K562 (cell line): ENCODE data around the gene BCL2A1. TPM values are rescaled to one million over a fixed set of nuclear protein-coding genes. Genes with fewer than 3 reads are reported as not detected.
A peak's percentile ranks its signal among the peaks of the same experiment; 100 is the strongest.

Source experiments
- CHCHD3 ChIP-seq: fragments of 250-450 bp; sonication (Bioruptor Pico); IDR thresholded peaks from 2 replicates; pipeline ENCODE4 v2.1.2; 2022; ENCODE audit warnings: mild to moderate bottlenecking
- CXXC5 ChIP-seq: fragments of 250-450 bp; sonication (Bioruptor Pico); IDR thresholded peaks from 2 replicates; pipeline ENCODE4 v1.8.0; 2022; ENCODE audit warnings: inconsistent platforms, mild to moderate bottlenecking, moderate library complexity
- ERF ChIP-seq: fragments of 450-650 bp; formaldehyde crosslinking; IDR thresholded peaks from 2 replicates; pipeline ENCODE4 v1.4.0; 2020; ENCODE audit warnings: mild to moderate bottlenecking, mixed read lengths
- JUN ChIP-seq, 2 experiments: sonication (generic) in 1 of 2; formaldehyde crosslinking in 1 of 2; IDR thresholded peaks; 2 replicates each; pipeline versions ENCODE4 v1.6.1 to v1.8.0; 2012 to 2022; ENCODE audit warnings: borderline replicate concordance in 2 of 2, mild to moderate bottlenecking in 2 of 2, improper control_type of control experiment in 1 of 2, low read depth in 1 of 2, low read length in 1 of 2, missing genetic modification reagents in 1 of 2
- KDM5B ChIP-seq: fragments of 200-600 bp; sonication (generic); IDR thresholded peaks from 2 replicates; pipeline ENCODE4 v1.6.1; 2012; ENCODE audit warnings: low read depth, mild to moderate bottlenecking, moderate library complexity, low read length, control low read depth, inconsistent platforms; ENCODE audit not compliant: insufficient replicate concordance
- MBD2 ChIP-seq: sonication (generic); IDR thresholded peaks from 2 replicates; pipeline ENCODE4 v1.6.1; 2016; ENCODE audit warnings: low read depth, borderline replicate concordance
- MCM3 ChIP-seq: fragments of 450-650 bp; IDR thresholded peaks from 2 replicates; pipeline ENCODE4 v1.6.1; 2016
- MCM7 ChIP-seq, 2 experiments: fragments of 450-650 bp; IDR thresholded peaks; 2 replicates each; pipeline ENCODE4 v1.6.1; 2016 to 2018
- NCOA2 ChIP-seq, 2 experiments: fragments of 450-650 bp; IDR thresholded peaks; 2 replicates each; pipeline ENCODE4 v1.6.1; 2018; ENCODE audit warnings: mild to moderate bottlenecking in 2 of 2, moderate library complexity in 1 of 2; ENCODE audit not compliant: partially characterized antibody in 2 of 2
- NFRKB ChIP-seq: fragments of 450-650 bp; IDR thresholded peaks from 2 replicates; pipeline ENCODE4 v1.6.1; 2016; ENCODE audit warnings: low read depth
- PYGO2 ChIP-seq: fragments of 450-650 bp; IDR thresholded peaks from 2 replicates; pipeline ENCODE4 v1.6.1; 2016; ENCODE audit warnings: mild to moderate bottlenecking, missing genetic modification characterization, moderate library complexity, missing compliant biosample characterization
- RUNX1 ChIP-seq: sonication (generic); IDR thresholded peaks from 2 replicates; pipeline ENCODE4 v1.6.1; 2016; ENCODE audit warnings: antibody characterized with exemption, low read depth
- SETDB1 ChIP-seq: IDR thresholded peaks from one replicate; pipeline ENCODE4 v1.6.1; 2012; ENCODE audit warnings: low read length, control low read depth, inconsistent platforms
- TBP ChIP-seq: optimal IDR thresholded peaks from 2 replicates; pipeline ENCODE3; 2011; ENCODE audit warnings: low read depth, low read length, improper control_type of control experiment
- THAP12 ChIP-seq: fragments of 250-450 bp; sonication (Bioruptor Pico); IDR thresholded peaks from 2 replicates; pipeline ENCODE4 v1.9.0; 2021; ENCODE audit warnings: mild to moderate bottlenecking, inconsistent platforms
- ZBTB12 ChIP-seq: fragments of 250-450 bp; sonication (Bioruptor Pico); IDR thresholded peaks from 2 replicates; pipeline ENCODE4 v1.4.0; 2020
- ZBTB7A ChIP-seq: IDR thresholded peaks from 2 replicates; pipeline ENCODE4 v1.6.1; 2011; ENCODE audit warnings: low read depth, mild to moderate bottlenecking, low read length, moderate library complexity, borderline replicate concordance; ENCODE audit not compliant: control insufficient read depth
- ZMIZ1 ChIP-seq, 2 experiments: fragments of 150-350 bp in 1 of 2; IDR thresholded peaks; 2 replicates each; pipeline ENCODE4 v1.6.1; 2012 to 2016; ENCODE audit warnings: low read depth in 2 of 2, low read length in 2 of 2, mild to moderate bottlenecking in 1 of 2, moderate library complexity in 1 of 2
- ZNF277 ChIP-seq: fragments of 250-450 bp; sonication (Bioruptor Pico); IDR thresholded peaks from 2 replicates; pipeline ENCODE4 v1.8.0; 2022; ENCODE audit warnings: inconsistent platforms, mild to moderate bottlenecking, moderate library complexity, borderline replicate concordance
- ZNF586 ChIP-seq: fragments of 450-650 bp; formaldehyde crosslinking; conservative IDR thresholded peaks from 2 replicates; pipeline ENCODE4 v1.4.0; 2020; ENCODE audit warnings: mild to moderate bottlenecking, moderate library complexity
- polyA plus RNA-seq, 8 experiments: library from polyadenylated mRNA; depleted of rRNA in 4 of 8; stranded (reverse) in 5 of 8; unstranded in 3 of 8; fragments of >200 nt; fragmentation: Nextera tagmentation in 2 of 8; fragmentation: Illumina TruSeq in 1 of 8; extraction: Ambion mirVana in 2 of 8; extraction: Trizol in 1 of 8; gene quantifications; 2 replicates each; pipeline versions ENCODE4 v1.2.1 to v1.2.3, GENCODE V29; 2011 to 2014; ENCODE audit warnings: inconsistent platforms in 1 of 8, missing spikeins in 1 of 8
- total RNA-seq, 7 experiments: library from RNA; depleted of rRNA in 6 of 7; stranded (reverse); fragments of >200 nt in 6 of 7; fragmentation: Illumina TruSeq in 2 of 7; extraction: Trizol in 2 of 7; gene quantifications; 2 replicates each; pipeline versions ENCODE4 v1.2.1 to v1.2.3, GENCODE V29; 2011 to 2021; ENCODE audit warnings: low replicate concordance in 1 of 7

BCL2A1 gene
- total and polyA plus RNA-seq, 9 of the 15 experiments (the other 6 are each of a cell fraction or from before 2014, with no cell fraction given) = 0.11 to 1.2 (median 0.25) TPM; not detected in 4

- peak; percentile 64; the same call in 1 of the 2 replicates for TF ChIP-seq THAP12
- TF ChIP-seq NCOA2 (IDR thresholded peaks at IDR 0.05; ENCODE audit: partially characterized antibody in 2 of 2) = no peak
- no peak for TF ChIP-seq MCM7 (IDR thresholded peaks at IDR 0.05)
- TF ChIP-seq MBD2 = no peak
- TF ChIP-seq CHCHD3 = 0 out of 2 replicates have a peak, but pooled peaks have one; percentile 8
- no peak for TF ChIP-seq ZNF586 (CRISPR knock-in tag)
- peak; percentile 7; the same call in 1 of the 2 replicates for TF ChIP-seq ERF (CRISPR knock-in tag)
- peak; percentile 75; the same call in 1 of the 2 replicates for TF ChIP-seq NFRKB
- no peak for TF ChIP-seq ZBTB12
- peak; percentile 91 for TF ChIP-seq ZBTB7A
- TF ChIP-seq SETDB1 = no peak
- TF ChIP-seq PYGO2 = no peak
- peak; percentile 94 for TF ChIP-seq TBP
- TF ChIP-seq MCM3 = no peak
- peak; percentile 95 for TF ChIP-seq KDM5B
- TF ChIP-seq RUNX1 = no peak
- 0 out of 4 replicates have a peak, but pooled peaks of 1 of the 2 experiments have one; percentile 7 for TF ChIP-seq ZMIZ1 (IDR thresholded peaks at IDR 0.05; ENCODE audit: low read depth in 2 of 2, low read length in 2 of 2)
- TF ChIP-seq CXXC5 (CRISPR knock-in tag) = peak; percentile 65
- no peak for TF ChIP-seq JUN (IDR thresholded peaks at IDR 0.05; ENCODE audit: borderline replicate concordance, low read depth, low read length)
- TF ChIP-seq JUN (CRISPR knock-in tag; IDR thresholded peaks at IDR 0.05; ENCODE audit: borderline replicate concordance) = no peak
- no peak for TF ChIP-seq ZNF277 (CRISPR knock-in tag)
Observed at GRCh38 chr15:79923515-79924169, 47.4 kb downstream of the BCL2A1 start (continued).
